ENCODE measurements around the gene ZNF177. TPM values are rescaled to one million over a fixed set of nuclear protein-coding genes. Genes with fewer than 3 reads are reported as not detected.

Gene ZNF177
- total RNA-seq, 2 donors from 2014 or later, result 5.6 to 10.6 TPM

DNA sequence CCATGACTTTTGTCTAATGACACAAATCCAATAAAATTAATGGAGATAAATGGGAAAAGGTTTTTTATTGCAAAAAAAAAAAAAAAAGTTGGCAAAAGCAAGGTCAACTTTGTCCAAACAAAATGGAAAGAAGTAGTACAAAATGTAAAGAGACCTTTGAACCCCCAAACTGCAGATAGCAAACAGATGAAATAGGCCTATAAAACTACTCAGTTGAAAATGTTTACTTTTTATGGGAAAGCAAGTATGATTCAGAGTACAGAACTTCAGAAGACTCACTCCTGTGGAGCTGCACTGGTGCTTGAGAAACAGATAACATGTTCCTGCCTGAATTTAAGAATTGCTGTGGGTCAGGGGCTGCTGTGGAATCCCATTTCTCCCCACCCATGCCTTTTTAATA, 9.8 kb upstream of the ZNF177 start:
- Mint-ChIP-seq H3K27me3 (ENCODE audit: insufficient read depth) (no peaks in the 10 kb centered on the region), H3K4me3 (no peak overlapping the region), H3K9me3 (peaks cover 93% of the 10 kb centered on the region), H3K27ac (no peak overlapping the region), H3K36me3 (ENCODE audit: low read depth) (peaks cover 81% of the 10 kb centered on the region), H3K4me1 (no peaks in the 10 kb centered on the region)
- Histone ChIP-seq H3K9me3 (ENCODE audit: control insufficient read depth, low read length) (peaks cover 83% of the 10 kb centered on the region), H3K9ac (ENCODE audit: extremely low read depth, low read length, poor library complexity, severe bottlenecking) (no peak overlapping the region), H3K4me1 (ENCODE audit: control insufficient read depth, insufficient read depth, low read length) (no peaks in the 10 kb centered on the region), H3K36me3 (ENCODE audit: control insufficient read depth, insufficient read depth, low read length) (peaks cover 34% of the 10 kb centered on the region), H3K27ac (ENCODE audit: low read depth, low read length) (no peak overlapping the region), H3K4me3 (ENCODE audit: low read length) (no peak overlapping the region), H3K27me3 (ENCODE audit: control insufficient read depth, insufficient read depth, low read length, poor library complexity, severe bottlenecking) (no peaks in the 10 kb centered on the region)
- TF ChIP-seq, protein P1, sequence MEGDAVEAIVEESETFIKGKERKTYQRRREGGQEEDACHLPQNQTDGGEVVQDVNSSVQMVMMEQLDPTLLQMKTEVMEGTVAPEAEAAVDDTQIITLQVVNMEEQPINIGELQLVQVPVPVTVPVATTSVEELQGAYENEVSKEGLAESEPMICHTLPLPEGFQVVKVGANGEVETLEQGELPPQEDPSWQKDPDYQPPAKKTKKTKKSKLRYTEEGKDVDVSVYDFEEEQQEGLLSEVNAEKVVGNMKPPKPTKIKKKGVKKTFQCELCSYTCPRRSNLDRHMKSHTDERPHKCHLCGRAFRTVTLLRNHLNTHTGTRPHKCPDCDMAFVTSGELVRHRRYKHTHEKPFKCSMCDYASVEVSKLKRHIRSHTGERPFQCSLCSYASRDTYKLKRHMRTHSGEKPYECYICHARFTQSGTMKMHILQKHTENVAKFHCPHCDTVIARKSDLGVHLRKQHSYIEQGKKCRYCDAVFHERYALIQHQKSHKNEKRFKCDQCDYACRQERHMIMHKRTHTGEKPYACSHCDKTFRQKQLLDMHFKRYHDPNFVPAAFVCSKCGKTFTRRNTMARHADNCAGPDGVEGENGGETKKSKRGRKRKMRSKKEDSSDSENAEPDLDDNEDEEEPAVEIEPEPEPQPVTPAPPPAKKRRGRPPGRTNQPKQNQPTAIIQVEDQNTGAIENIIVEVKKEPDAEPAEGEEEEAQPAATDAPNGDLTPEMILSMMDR (conservative IDR thresholded peaks at IDR 0.05), result no peak
- no peak for DNase-seq

DNA sequence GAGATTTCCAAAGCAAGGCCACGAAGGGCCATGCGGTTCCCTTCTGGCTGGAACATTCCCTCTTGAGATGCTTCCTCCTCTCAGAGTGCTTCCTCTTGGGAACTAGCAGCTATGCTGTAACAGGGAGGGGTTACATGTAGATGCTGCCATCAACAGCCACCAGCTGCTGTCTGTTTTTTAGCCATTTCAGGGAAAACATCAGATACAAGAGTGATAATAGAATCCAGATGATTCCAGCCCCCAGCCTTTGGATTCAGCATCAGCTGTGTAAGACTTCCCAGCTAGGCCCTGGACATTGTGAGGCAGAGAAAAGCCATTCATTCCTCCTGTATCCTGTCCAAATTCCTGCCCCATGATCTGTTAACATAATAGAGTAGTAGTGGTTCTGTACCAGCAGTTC, 8.2 kb upstream of the ZNF177 start:
- Mint-ChIP-seq H3K4me1 (no peaks in the 10 kb centered on the region), H3K36me3 (ENCODE audit: low read depth) (peaks cover 77% of the 10 kb centered on the region), H3K27me3 (ENCODE audit: insufficient read depth) (no peaks in the 10 kb centered on the region), H3K27ac (no peak overlapping the region), H3K9me3 (peaks cover 92% of the 10 kb centered on the region), H3K4me3 (no peak overlapping the region)
- no peak overlapping the region for H3K4me3 ChIP-seq (ENCODE audit: low read length)
- H3K27me3 ChIP-seq (ENCODE audit: control insufficient read depth, insufficient read depth, low read length, poor library complexity, severe bottlenecking), result no peaks in the 10 kb centered on the region
- H3K9ac ChIP-seq (ENCODE audit: extremely low read depth, low read length, poor library complexity, severe bottlenecking), result no peak overlapping the region
- H3K9me3 ChIP-seq (ENCODE audit: control insufficient read depth, low read length), result peaks cover 83% of the 10 kb centered on the region
- 95% methylated on average over 2 of the region's 2 CpGs; no CpG with 5 or more reads in 1 of the 2 experiments for WGBS, 2 experiments (ENCODE audit: insufficient coverage in 1 of 2, insufficient read length in 1 of 2)
- H3K36me3 ChIP-seq (ENCODE audit: control insufficient read depth, insufficient read depth, low read length), result peaks cover 35% of the 10 kb centered on the region
- DNase-seq, result no peak
- no peak overlapping the region for H3K27ac ChIP-seq (ENCODE audit: low read depth, low read length)
- TF ChIP-seq, protein P1 (conservative IDR thresholded peaks at IDR 0.05), result no peak
- H3K4me1 ChIP-seq (ENCODE audit: control insufficient read depth, insufficient read depth, low read length), result no peaks in the 10 kb centered on the region

DNA sequence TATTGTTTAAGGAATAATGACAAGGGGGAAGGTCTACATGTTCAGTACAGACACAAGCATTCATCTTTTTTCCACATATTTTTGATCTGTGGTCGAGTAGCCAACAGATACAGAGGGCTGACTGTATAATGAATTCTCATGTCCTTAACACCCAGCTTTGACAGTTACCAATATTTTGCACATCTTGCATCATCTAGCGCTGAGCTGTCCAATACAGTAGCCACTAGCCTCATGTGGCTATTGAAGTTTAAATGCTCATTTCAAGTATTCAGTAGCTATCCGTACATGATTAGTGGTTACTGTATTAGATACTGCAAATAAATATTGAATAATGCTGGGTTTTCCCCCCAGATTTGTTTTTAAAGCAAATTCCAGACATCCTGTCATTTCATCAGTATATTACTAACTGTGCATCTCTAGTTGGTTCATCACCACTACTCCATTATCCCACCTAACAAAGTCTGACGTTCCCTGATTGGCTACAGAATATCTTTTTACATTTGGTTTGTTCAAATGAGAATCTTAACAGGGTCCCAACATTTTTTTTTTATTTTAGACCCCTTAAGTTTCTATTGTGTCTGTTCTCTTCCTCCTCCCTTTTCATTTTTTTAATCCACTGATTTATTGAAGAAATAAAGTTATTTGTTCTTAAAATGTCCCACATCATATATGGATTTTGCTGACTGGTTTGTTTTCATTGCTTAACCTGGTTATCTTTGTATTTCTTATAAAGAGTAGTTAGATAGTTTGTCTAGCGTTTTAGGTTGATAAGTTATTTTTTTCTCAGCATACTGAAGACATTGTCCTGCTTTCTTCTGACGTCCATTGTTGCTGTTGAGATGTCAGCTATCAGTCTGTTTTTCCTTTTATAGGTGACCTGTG, 8.2 kb downstream of the ZNF177 start:
- Mint-ChIP-seq H3K27me3 (ENCODE audit: insufficient read depth) (no peaks in the 10 kb centered on the region), H3K9me3 (peaks cover 85% of the 10 kb centered on the region), H3K4me3 (no peak overlapping the region), H3K27ac (no peak overlapping the region), H3K36me3 (ENCODE audit: low read depth) (peaks cover 73% of the 10 kb centered on the region), H3K4me1 (no peaks in the 10 kb centered on the region)
- H3K27ac ChIP-seq (ENCODE audit: low read depth, low read length), result no peak overlapping the region
- no peak overlapping the region for H3K9ac ChIP-seq (ENCODE audit: extremely low read depth, low read length, poor library complexity, severe bottlenecking)
- peaks cover 96% of the 10 kb centered on the region for H3K9me3 ChIP-seq (ENCODE audit: control insufficient read depth, low read length)
- no peaks in the 10 kb centered on the region for H3K27me3 ChIP-seq (ENCODE audit: control insufficient read depth, insufficient read depth, low read length, poor library complexity, severe bottlenecking)
- no peak for DNase-seq
- H3K36me3 ChIP-seq (ENCODE audit: control insufficient read depth, insufficient read depth, low read length), result peaks cover 45% of the 10 kb centered on the region
- H3K4me1 ChIP-seq (ENCODE audit: control insufficient read depth, insufficient read depth, low read length), result no peaks in the 10 kb centered on the region
- TF ChIP-seq, protein P1 (conservative IDR thresholded peaks at IDR 0.05), result no peak
- 91 to 100% methylated on average over 2 to 6 of the region's 6 CpGs for WGBS, 2 experiments (ENCODE audit: insufficient coverage in 1 of 2, insufficient read length in 1 of 2)
- no peak overlapping the region for H3K4me3 ChIP-seq (ENCODE audit: low read length)
